RWPE1 (cell line): ENCODE data around the gene NCR1.
"Not testable (repeated sequence)": the region's sequence is repeated elsewhere in the genome, so short reads cannot be mapped to it uniquely, and the experiment has no call there.

Experiments
- CTCF ChIA-PET: fragments of 350-600 bp; sonication (Branson Sonifier 250); formaldehyde crosslinking; extraction: SDS; loops from one replicate; lab custom pipeline; 2021; lab: Yijun Ruan, JAX
- POLR2A ChIA-PET: fragments of 400-600 bp; formaldehyde crosslinking; extraction: SDS; loops from one replicate; lab custom pipeline; 2020; ENCODE audit warnings: antibody characterized with exemption; ENCODE audit not compliant: low non-redundant PET; lab: Yijun Ruan, JAX
- DNase-seq: peaks from one replicate; pipeline ENCODE4 v3.0.0; 2012; ENCODE audit warnings: low spot score
- H3K27ac ChIP-seq: fragments of 450-650 bp; 2 replicates; pipeline ENCODE4 v1.5.1; 2017
- CTCF ChIP-seq: fragments of 450-650 bp; conservative IDR thresholded peaks from 2 replicates; pipeline ENCODE4 v1.5.1; 2017; ENCODE audit warnings: low read depth, mild to moderate bottlenecking

Gene NCR1

GRCh38 chr19:54881884-54882283 lies 24.1 kb upstream of the NCR1 start:
- POLR2A ChIA-PET: no interaction called here
- no peak for DNase-seq

GRCh38 chr19:54882758-54883157 lies 23.2 kb upstream of the NCR1 start:
- no peak for DNase-seq
- ChIA-PET POLR2A (no interaction called here), CTCF (no interaction called here)
- no peak for TF ChIP-seq CTCF
- H3K27ac ChIP-seq: no peak overlapping the region

More at GRCh38 chr19:54881884-54882283, 24.1 kb upstream of the NCR1 start:
- TF ChIP-seq CTCF: no peak
- CTCF ChIA-PET: interaction anchor here (0.5 to 0.7 kb wide), 4 partner anchors 9 to 230 kb away, joined by 3 to 6 read pairs (median 4); no protein-coding TSS in a partner anchor
- H3K27ac ChIP-seq: no peak overlapping the region

- no peak for DNase-seq
- ChIA-PET CTCF (no interaction called here), POLR2A (no interaction called here)
- no peak overlapping the region for H3K27ac ChIP-seq
- no peak for TF ChIP-seq CTCF
Observed at GRCh38 chr19:54883228-54883627, 22.7 kb upstream of the NCR1 start.

GRCh38 chr19:54888239-54888638 lies 17.7 kb upstream of the NCR1 start:
- POLR2A ChIA-PET: no interaction called here
- DNase-seq: no peak
- no peak overlapping the region for H3K27ac ChIP-seq
- TF ChIP-seq CTCF: no peak
- CTCF ChIA-PET: interaction anchor here (0.7 kb wide), 1 partner anchor 1133 kb away, joined by 4 read pairs; no protein-coding TSS in a partner anchor

- no peak for TF ChIP-seq CTCF
- no peak overlapping the region for H3K27ac ChIP-seq
- CTCF ChIA-PET: interaction anchor here (0.5 kb wide), 1 partner anchor 216 kb away, joined by 4 read pairs; no protein-coding TSS in a partner anchor
- DNase-seq: no peak
- POLR2A ChIA-PET: no interaction called here
Observed at GRCh38 chr19:54889566-54889965, 16.4 kb upstream of the NCR1 start.

GRCh38 chr19:54893406-54893805 lies 12.5 kb upstream of the NCR1 start:
- CTCF ChIA-PET: no interaction called here
- no peak for DNase-seq
- no peak for TF ChIP-seq CTCF
- POLR2A ChIA-PET: no interaction called here
- no peak overlapping the region for H3K27ac ChIP-seq

GRCh38 chr19:54894106-54894505 lies 11.8 kb upstream of the NCR1 start:
- H3K27ac ChIP-seq, CTCF ChIA-PET, DNase-seq, POLR2A ChIA-PET: not testable (repeated sequence)
